Stomach (tissue), 9 donors: ENCODE measurements around the gene PLD3. TPM values are rescaled to one million over a fixed set of nuclear protein-coding genes. Genes with fewer than 3 reads are reported as not detected.

Experiments used
- DNase-seq, 2 donors: peaks; one replicate each; pipeline versions ENCODE4 v3.0.0 to v3.0.0-alpha.2; 2013 to 2019
- H3K27ac ChIP-seq, 5 donors: fragments of 200-600 bp in 4 of 5; sonication (generic) in 4 of 5; one replicate each; pipeline ENCODE4 v1.5.1; 2013 to 2019; ENCODE audit warnings: mild to moderate bottlenecking in 1 of 5, moderate library complexity in 1 of 5
- H3K27me3 ChIP-seq, 3 donors: fragments of 200-600 bp; sonication (generic); one replicate each; pipeline ENCODE4 v1.5.1; 2017 to 2019; ENCODE audit warnings: mixed run types in 1 of 3
- H3K36me3 ChIP-seq, 4 donors: fragments of 200-600 bp; sonication (generic); 1 replicate in 3 of 4; 2 replicates in 1 of 4; pipeline ENCODE4 v1.5.1; 2016 to 2019
- H3K4me1 ChIP-seq, 4 donors: fragments of 200-600 bp; sonication (generic); one replicate each; pipeline ENCODE4 v1.5.1; 2016 to 2019
- H3K4me3 ChIP-seq, 4 donors: fragments of 200-600 bp; sonication (generic) in 3 of 4; one replicate each; pipeline ENCODE4 v1.5.1; 2016 to 2019; ENCODE audit warnings: mild to moderate bottlenecking in 1 of 4
- H3K9me3 ChIP-seq, 4 donors: fragments of 200-600 bp; sonication (generic); one replicate each; pipeline ENCODE4 v1.5.1; 2016 to 2019
- EP300 ChIP-seq: sonication (generic); formaldehyde crosslinking; IDR thresholded peaks from one replicate; pipeline ENCODE4 v1.6.1; 2017; ENCODE audit warnings: antibody characterized with exemption
- POLR2A ChIP-seq, 4 donors: fragments of 450-650 bp; IDR thresholded peaks; one replicate each; pipeline ENCODE4 v1.6.1; 2016; ENCODE audit warnings: antibody characterized with exemption in 4 of 4, control low read depth in 2 of 4, mild to moderate bottlenecking in 1 of 4, moderate library complexity in 1 of 4
- POLR2AphosphoS5 ChIP-seq, 3 donors: sonication (generic); formaldehyde crosslinking; IDR thresholded peaks; one replicate each; pipeline ENCODE4 v1.6.1; 2016; ENCODE audit warnings: antibody characterized with exemption in 3 of 3
- WGBS, 5 donors: extraction: QIAGEN DNeasy Blood & Tissue Kit in 3 of 5; methylation state at CpG; one replicate each; pipeline versions ENCODE4 v1.1.5 to v1.1.7; 2013 to 2018; 5-methylcytosine and 5-hydroxymethylcytosine counted together
- intact Hi-C: fragments of 100-400 bp; cut with DNase I; formaldehyde crosslinking; loops from one replicate; pipeline ENCODE4 v1.15.1; 2023; ENCODE audit warnings: low total_unique reads
- polyA plus RNA-seq, 3 donors: library from polyadenylated mRNA; stranded (reverse); fragments of 200-250 nt; gene quantifications; one replicate each; pipeline ENCODE4 v1.2.3, GENCODE V29; 2013
- total RNA-seq, 5 donors: library from RNA; depleted of rRNA; stranded (reverse); fragments of >200 nt; gene quantifications; one replicate each; pipeline versions ENCODE4 v1.1.0 to v1.2.3, GENCODE V29; 2014 to 2016
- TF ChIP-seq, protein P1 (sequence below), 7 experiments: fragments of 450-650 bp in 4 of 7; fragments of 200-600 bp in 3 of 7; sonication (generic) in 3 of 7; IDR thresholded peaks; one replicate each; pipeline ENCODE4 v1.5.1; 2016 to 2019; ENCODE audit warnings: antibody characterized with exemption in 7 of 7, control low read depth in 2 of 7, mild to moderate bottlenecking in 1 of 7
- donor health status: healthy with polysubstance abuse.
- donor health status: Bipolar disorder and iron deficiency.
- donor health status: healthy.

PLD3 gene
- total and polyA plus RNA-seq, 8 donors: 58.8 to 273 (median 145) TPM

DNA sequence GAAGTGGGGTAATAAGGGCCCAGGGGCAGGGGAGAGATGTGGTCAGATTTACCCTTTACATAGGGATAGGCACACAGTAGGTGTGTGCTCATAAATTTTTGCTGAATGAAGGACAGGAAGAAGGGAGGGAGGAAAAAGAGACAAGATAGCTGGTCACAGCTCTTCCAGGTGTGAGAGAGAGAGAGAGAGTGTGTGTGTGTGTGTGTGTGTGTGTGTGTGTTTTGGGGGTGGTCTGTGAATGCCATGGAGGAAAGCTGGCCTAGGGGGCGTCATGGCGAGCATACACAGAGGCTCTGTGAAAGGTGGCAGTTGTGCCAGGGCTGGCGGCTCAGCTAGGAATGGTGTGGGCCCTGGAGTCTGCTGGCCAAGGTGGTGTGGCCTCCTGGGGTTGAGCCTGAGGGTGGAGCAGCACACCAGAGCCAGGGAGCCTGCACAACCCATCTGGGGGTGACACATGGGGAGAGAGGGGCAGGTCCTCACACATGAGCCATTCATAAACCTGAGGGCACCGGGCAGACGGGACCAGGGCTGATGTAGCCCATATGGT is 70.6 kb downstream of the PLD3 start:
- peak overlapping the region in 3 of 5 donors; percentile 7 to 100 (median 80) for H3K27ac ChIP-seq
- no peak for DNase-seq
- H3K36me3 ChIP-seq: peaks cover 12 to 13% (median 12%) of the 10 kb centered on the region in 4 donors
- TF ChIP-seq POLR2A (IDR thresholded peaks at IDR 0.05) (no peak), EP300 (no peak), POLR2AphosphoS5 (IDR thresholded peaks at IDR 0.05) (no peak)
- TF ChIP-seq, protein P1, sequence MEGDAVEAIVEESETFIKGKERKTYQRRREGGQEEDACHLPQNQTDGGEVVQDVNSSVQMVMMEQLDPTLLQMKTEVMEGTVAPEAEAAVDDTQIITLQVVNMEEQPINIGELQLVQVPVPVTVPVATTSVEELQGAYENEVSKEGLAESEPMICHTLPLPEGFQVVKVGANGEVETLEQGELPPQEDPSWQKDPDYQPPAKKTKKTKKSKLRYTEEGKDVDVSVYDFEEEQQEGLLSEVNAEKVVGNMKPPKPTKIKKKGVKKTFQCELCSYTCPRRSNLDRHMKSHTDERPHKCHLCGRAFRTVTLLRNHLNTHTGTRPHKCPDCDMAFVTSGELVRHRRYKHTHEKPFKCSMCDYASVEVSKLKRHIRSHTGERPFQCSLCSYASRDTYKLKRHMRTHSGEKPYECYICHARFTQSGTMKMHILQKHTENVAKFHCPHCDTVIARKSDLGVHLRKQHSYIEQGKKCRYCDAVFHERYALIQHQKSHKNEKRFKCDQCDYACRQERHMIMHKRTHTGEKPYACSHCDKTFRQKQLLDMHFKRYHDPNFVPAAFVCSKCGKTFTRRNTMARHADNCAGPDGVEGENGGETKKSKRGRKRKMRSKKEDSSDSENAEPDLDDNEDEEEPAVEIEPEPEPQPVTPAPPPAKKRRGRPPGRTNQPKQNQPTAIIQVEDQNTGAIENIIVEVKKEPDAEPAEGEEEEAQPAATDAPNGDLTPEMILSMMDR (IDR thresholded peaks at IDR 0.05): no peak
- H3K9me3 ChIP-seq: no peaks in the 10 kb centered on the region
- intact Hi-C loops: no loop called here
- no peaks in the 10 kb centered on the region for H3K27me3 ChIP-seq
- H3K4me3 ChIP-seq: no peak overlapping the region
- H3K4me1 ChIP-seq: peaks cover 37 to 56% (median 42%) of the 10 kb centered on the region in 4 donors
- 63 to 72% (median 65%) methylated on average over 5 of the region's 5 CpGs for WGBS, 5 donors

DNA sequence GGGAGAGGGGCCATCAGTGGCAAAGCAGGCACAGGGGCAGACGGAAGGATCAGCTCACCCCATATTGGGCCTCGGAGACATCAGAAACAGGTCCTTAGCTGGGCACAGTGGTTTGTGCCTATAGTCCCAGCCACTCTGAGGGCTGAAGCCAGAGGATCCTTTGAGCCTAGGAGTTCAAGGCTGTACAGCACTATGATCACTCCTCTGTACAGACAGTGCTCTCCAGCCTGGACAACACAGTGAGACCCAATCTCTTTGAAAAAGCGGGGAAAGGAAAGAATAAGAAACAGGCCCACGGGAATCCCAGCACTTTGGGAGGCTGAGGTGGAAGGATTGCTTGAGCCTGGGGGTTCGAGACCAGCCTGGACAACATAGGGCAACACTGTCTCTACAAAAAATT is 71.3 kb downstream of the PLD3 start:
- H3K27ac ChIP-seq: peak overlapping the region in 4 of 5 donors; percentile 98 to 100 (median 100)
- intact Hi-C loops: no loop called here

DNA sequence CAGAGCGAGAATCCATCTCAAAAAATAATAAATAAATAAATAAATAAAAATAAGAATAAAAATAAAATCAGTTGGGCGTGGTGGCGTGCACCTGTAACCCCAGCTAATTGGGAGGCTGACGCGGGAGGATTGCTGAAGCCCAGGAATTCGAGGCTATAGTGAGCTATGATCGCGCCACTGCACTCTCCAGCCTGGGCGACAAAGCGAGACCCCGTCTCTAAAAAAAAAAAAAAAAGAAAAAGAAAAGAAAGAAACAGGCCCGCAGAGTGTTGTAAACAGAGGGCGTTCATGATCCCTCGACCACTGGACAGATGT is 71.9 kb downstream of the PLD3 start:
- 54 to 58% (median 57%) methylated on average over 14 of the region's 14 CpGs for WGBS, 5 donors
- Histone ChIP-seq H3K4me3 (peak overlapping the region; percentile 42 to 63 (median 54)), H3K36me3 (peaks cover 12 to 13% (median 12%) of the 10 kb centered on the region in 4 donors), H3K27ac (peak overlapping the region; percentile 98 to 100 (median 99)), H3K9me3 (no peaks in the 10 kb centered on the region), H3K27me3 (no peaks in the 10 kb centered on the region), H3K4me1 (peaks cover 42 to 56% (median 46%) of the 10 kb centered on the region in 4 donors)
- intact Hi-C loops: no loop called here
- no peak for DNase-seq
- no peak for TF ChIP-seq POLR2A (IDR thresholded peaks at IDR 0.05)

More for the DNA sequence above, 71.3 kb downstream of the PLD3 start:
- 83 to 95% (median 89%) methylated on average over 5 of the region's 5 CpGs for WGBS, 5 donors
- no peaks in the 10 kb centered on the region for H3K9me3 ChIP-seq
- H3K36me3 ChIP-seq: peaks cover 12 to 13% (median 12%) of the 10 kb centered on the region in 4 donors
- H3K27me3 ChIP-seq: no peaks in the 10 kb centered on the region
- no peak for DNase-seq
- no peak overlapping the region for H3K4me3 ChIP-seq
- H3K4me1 ChIP-seq: peaks cover 42 to 59% (median 46%) of the 10 kb centered on the region in 4 donors
- TF ChIP-seq, protein P1 (IDR thresholded peaks at IDR 0.05): no peak
- TF ChIP-seq EP300: no peak

DNA sequence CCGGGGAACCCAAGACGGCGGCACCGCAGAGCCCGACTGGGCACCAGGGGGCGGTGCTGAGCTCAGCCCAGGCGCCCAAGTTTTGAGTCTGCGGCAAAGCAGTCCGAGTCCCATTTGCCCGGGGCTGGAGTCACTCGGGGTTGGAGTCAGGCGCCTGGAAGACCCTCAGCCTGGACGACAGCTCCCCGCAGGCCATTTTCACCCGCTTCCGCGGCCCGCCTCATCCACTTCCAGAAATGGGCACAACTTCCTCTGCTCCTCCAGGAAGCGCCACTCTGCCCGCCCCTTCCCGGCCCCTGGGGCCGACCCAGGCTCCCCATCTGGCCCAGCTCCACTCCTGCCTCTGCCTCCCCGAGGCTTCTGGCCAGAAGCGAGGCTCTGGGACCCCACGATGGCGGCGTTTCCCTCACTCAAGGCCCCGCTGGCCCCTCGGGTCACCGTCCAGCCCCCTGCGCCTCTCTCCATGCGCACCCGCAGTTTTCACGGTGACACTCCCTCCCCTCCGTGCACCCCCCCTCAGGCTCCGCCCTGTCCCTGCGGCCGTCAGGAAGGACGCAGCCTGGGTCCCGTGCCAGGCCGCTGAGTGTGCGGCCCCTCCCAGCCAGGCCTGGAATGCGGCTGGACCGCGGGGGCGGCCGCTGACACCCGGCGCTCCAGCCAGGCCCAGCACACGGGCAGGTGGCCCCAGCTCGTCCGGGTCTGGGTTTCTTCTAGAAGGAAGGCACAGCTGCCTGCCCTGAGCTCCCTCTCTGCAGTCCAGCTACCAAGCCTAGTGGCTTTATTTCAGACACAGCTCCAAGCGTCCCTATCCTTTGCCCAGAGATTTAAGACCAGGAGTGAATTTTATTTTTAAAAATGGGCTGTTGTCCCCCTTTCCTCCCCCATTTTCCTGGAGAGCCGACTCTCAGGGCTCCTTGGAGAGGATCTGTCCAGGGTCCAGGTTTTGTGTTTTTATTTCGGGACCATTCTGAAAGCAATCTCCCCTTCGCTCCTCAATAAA is 72.6 kb downstream of the PLD3 start:
- peak overlapping the region; percentile 98 to 100 (median 99) for H3K27ac ChIP-seq
- intact Hi-C loops: no loop called here
- peaks cover 42 to 56% (median 47%) of the 10 kb centered on the region in 4 donors for H3K4me1 ChIP-seq
- no peaks in the 10 kb centered on the region for H3K9me3 ChIP-seq
- peaks cover 12 to 13% (median 12%) of the 10 kb centered on the region in 4 donors for H3K36me3 ChIP-seq
- 1 to 3% (median 1%) methylated on average over 47 to 56 of the region's 56 CpGs for WGBS, 5 donors
- peak overlapping the region; percentile 42 to 63 (median 54) for H3K4me3 ChIP-seq
- DNase-seq: peak; percentile 95 to 98
- TF ChIP-seq EP300 (no peak), POLR2A (IDR thresholded peaks at IDR 0.05) (peak in 2 of 4 donors; percentile 81 to 93), POLR2AphosphoS5 (IDR thresholded peaks at IDR 0.05) (peak; percentile 96 to 99 (median 97))
- TF ChIP-seq, protein P1 (IDR thresholded peaks at IDR 0.05): peak in 6 of 7 experiments; percentile 4 to 96 (median 89)
- no peaks in the 10 kb centered on the region for H3K27me3 ChIP-seq
